HepG2 (cell line): ENCODE data around the gene DLG4. TPM values are rescaled to one million over a fixed set of nuclear protein-coding genes. Genes with fewer than 3 reads are reported as not detected.

Experiments
- MATR3 ChIP-seq: sonication (generic); formaldehyde crosslinking; IDR thresholded peaks from 2 replicates; pipeline ENCODE4 v1.4.0; 2020; ENCODE audit warnings: missing genetic modification reagents
- MZF1 ChIP-seq: sonication (generic); formaldehyde crosslinking; IDR thresholded peaks from 2 replicates; pipeline ENCODE4 v1.8.1; 2023; ENCODE audit warnings: mild to moderate bottlenecking, missing genetic modification reagents, borderline replicate concordance
- PAWR ChIP-seq: sonication (generic); formaldehyde crosslinking; IDR thresholded peaks from 2 replicates; pipeline ENCODE4 v1.4.0; 2020; ENCODE audit warnings: missing genetic modification reagents, mild to moderate bottlenecking, borderline replicate concordance
- SALL1 ChIP-seq: sonication (generic); formaldehyde crosslinking; IDR thresholded peaks from 2 replicates; pipeline ENCODE4 v1.8.0; 2022; ENCODE audit warnings: mild to moderate bottlenecking, missing genetic modification reagents
- WIZ ChIP-seq: sonication (generic); formaldehyde crosslinking; IDR thresholded peaks from 2 replicates; pipeline ENCODE4 v1.5.1; 2020; ENCODE audit warnings: mild to moderate bottlenecking, missing genetic modification reagents
- ZFP37 ChIP-seq: sonication (generic); formaldehyde crosslinking; IDR thresholded peaks from 2 replicates; pipeline ENCODE4 v1.4.0; 2020; ENCODE audit warnings: missing genetic modification reagents, borderline replicate concordance
- ZNF329 ChIP-seq: sonication (generic); formaldehyde crosslinking; IDR thresholded peaks from 2 replicates; pipeline ENCODE4 v1.9.0; 2021; ENCODE audit warnings: low read depth, mild to moderate bottlenecking, missing genetic modification reagents
- ZNF709 ChIP-seq: sonication (generic); formaldehyde crosslinking; IDR thresholded peaks from 2 replicates; pipeline ENCODE4 v1.5.0; 2020; ENCODE audit warnings: mild to moderate bottlenecking, missing genetic modification reagents
- ZSCAN20 ChIP-seq: sonication (generic); formaldehyde crosslinking; IDR thresholded peaks from 2 replicates; pipeline ENCODE4 v1.4.0; 2020; ENCODE audit warnings: missing genetic modification reagents, mild to moderate bottlenecking, borderline replicate concordance
- polyA plus RNA-seq, 8 experiments: library from polyadenylated mRNA; depleted of rRNA in 3 of 8; stranded (reverse) in 7 of 8; unstranded in 1 of 8; fragments of >200 nt; fragmentation: Illumina TruSeq in 4 of 8; extraction: Trizol in 4 of 8; gene quantifications; 2 replicates each; pipeline versions ENCODE4 v1.2.1 to v1.2.3, GENCODE V29; 2011 to 2016; ENCODE audit warnings: low read depth in 4 of 8, missing spikeins in 1 of 8, mixed read lengths in 1 of 8; ENCODE audit not compliant: insufficient read depth in 1 of 8
- total RNA-seq, 5 experiments: library from RNA; depleted of rRNA; stranded (reverse); fragments of >200 nt; fragmentation: Illumina TruSeq; extraction: Trizol; gene quantifications; 2 replicates each; pipeline ENCODE4 v1.2.3, GENCODE V29; 2016; ENCODE audit warnings: low read depth in 1 of 5
- TF ChIP-seq, protein P1 (sequence below): sonication (generic); formaldehyde crosslinking; conservative IDR thresholded peaks from 2 replicates; pipeline ENCODE4 v1.4.0; 2020; ENCODE audit warnings: missing genetic modification reagents
- TF ChIP-seq, protein P2 (sequence below): sonication (generic); formaldehyde crosslinking; IDR thresholded peaks from 2 replicates; pipeline ENCODE4 v1.4.0; 2020; ENCODE audit warnings: mild to moderate bottlenecking, low read depth, missing genetic modification reagents
- TF ChIP-seq, protein P3 (sequence below), 2 experiments: sonication (generic) in 1 of 2; formaldehyde crosslinking in 1 of 2; IDR thresholded peaks; 2 replicates each; pipeline versions ENCODE4 v1.4.0 to v1.6.1; 2016 to 2020; ENCODE audit warnings: borderline replicate concordance in 1 of 2, low read depth in 1 of 2, mild to moderate bottlenecking in 1 of 2, missing genetic modification reagents in 1 of 2
- TF ChIP-seq, protein P4 (sequence below): sonication (generic); formaldehyde crosslinking; IDR thresholded peaks from 2 replicates; pipeline ENCODE4 v1.5.0; 2020; ENCODE audit warnings: mild to moderate bottlenecking, low read depth, missing genetic modification reagents, borderline replicate concordance
- TF ChIP-seq, protein P5 (sequence below): IDR thresholded peaks from 2 replicates; pipeline ENCODE4 v1.6.1; 2012; ENCODE audit warnings: low read depth, low read length, improper control_type of control experiment

DLG4 gene
- total and polyA plus RNA-seq, 2 of the 13 experiments (the other 11 are each of a cell fraction or from before 2014, with no cell fraction given) = 0.71 to 4.3 TPM

DNA sequence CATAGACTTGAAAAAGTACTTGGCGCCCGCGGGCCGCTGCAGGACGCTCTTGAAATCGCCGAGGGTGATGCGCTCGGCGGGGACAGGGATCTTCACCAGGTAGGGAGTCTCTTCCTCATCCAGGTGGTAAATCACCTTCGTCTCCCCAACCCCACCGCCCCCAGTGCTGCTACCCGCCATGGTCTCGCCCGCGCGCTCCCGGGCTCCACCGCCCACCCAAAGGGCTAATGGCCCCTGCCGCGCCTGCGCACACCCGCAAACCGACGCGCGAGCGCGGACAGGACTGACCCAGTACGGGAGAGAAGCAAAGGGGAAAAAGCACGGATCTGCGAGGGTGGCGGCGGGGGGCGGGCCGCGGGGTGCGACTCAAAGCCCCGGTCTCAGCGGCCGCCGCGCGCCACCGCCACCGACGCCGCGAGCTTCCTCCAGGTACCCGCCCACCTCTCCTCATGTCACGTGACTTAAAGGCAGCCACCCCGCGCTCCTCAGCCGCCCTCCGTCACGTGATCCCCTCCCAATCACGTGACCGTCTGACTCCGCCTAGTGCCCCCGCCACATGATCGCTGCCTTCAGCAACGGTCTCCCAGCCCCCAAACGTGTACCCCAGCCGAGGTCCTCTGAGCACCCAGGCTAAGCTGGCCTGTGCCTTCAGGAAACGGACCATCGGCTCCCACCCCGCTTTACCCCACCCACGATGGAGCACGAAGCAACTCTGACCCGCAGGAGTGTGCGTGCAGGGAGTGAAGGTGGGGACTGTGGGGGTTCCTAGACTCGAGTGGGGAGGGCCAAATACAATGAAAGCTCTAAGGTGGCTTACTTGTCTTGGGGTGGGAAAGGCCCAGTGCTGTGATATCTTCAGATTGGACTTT lies 14.7 kb upstream of the DLG4 start, which contains the start of gene DVL2 (continued):
- TF ChIP-seq, protein P1, sequence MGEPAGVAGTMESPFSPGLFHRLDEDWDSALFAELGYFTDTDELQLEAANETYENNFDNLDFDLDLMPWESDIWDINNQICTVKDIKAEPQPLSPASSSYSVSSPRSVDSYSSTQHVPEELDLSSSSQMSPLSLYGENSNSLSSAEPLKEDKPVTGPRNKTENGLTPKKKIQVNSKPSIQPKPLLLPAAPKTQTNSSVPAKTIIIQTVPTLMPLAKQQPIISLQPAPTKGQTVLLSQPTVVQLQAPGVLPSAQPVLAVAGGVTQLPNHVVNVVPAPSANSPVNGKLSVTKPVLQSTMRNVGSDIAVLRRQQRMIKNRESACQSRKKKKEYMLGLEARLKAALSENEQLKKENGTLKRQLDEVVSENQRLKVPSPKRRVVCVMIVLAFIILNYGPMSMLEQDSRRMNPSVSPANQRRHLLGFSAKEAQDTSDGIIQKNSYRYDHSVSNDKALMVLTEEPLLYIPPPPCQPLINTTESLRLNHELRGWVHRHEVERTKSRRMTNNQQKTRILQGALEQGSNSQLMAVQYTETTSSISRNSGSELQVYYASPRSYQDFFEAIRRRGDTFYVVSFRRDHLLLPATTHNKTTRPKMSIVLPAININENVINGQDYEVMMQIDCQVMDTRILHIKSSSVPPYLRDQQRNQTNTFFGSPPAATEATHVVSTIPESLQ = no peak
- TF ChIP-seq ZNF709 (CRISPR knock-in tag) = peak; percentile 92
- no peak for TF ChIP-seq MATR3 (CRISPR knock-in tag)
- TF ChIP-seq, protein P2, sequence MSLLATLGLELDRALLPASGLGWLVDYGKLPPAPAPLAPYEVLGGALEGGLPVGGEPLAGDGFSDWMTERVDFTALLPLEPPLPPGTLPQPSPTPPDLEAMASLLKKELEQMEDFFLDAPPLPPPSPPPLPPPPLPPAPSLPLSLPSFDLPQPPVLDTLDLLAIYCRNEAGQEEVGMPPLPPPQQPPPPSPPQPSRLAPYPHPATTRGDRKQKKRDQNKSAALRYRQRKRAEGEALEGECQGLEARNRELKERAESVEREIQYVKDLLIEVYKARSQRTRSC (CRISPR knock-in tag) = no peak; the same call in 1 of the 2 replicates
- no peak for TF ChIP-seq PAWR (CRISPR knock-in tag)
- TF ChIP-seq, protein P3, sequence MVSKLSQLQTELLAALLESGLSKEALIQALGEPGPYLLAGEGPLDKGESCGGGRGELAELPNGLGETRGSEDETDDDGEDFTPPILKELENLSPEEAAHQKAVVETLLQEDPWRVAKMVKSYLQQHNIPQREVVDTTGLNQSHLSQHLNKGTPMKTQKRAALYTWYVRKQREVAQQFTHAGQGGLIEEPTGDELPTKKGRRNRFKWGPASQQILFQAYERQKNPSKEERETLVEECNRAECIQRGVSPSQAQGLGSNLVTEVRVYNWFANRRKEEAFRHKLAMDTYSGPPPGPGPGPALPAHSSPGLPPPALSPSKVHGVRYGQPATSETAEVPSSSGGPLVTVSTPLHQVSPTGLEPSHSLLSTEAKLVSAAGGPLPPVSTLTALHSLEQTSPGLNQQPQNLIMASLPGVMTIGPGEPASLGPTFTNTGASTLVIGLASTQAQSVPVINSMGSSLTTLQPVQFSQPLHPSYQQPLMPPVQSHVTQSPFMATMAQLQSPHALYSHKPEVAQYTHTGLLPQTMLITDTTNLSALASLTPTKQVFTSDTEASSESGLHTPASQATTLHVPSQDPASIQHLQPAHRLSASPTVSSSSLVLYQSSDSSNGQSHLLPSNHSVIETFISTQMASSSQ (IDR thresholded peaks at IDR 0.05; ENCODE audit: low read depth) = peak; percentile 35; the same call in 1 of the 2 replicates
- TF ChIP-seq, protein P3 (CRISPR knock-in tag; IDR thresholded peaks at IDR 0.05; ENCODE audit: borderline replicate concordance) = peak; percentile 72; the same call in 1 of the 2 replicates
- TF ChIP-seq WIZ = no peak; the same call in 1 of the 2 replicates
- TF ChIP-seq MZF1 = no peak
- TF ChIP-seq ZFP37 (CRISPR knock-in tag) = peak; percentile 93; the same call in 1 of the 2 replicates
- TF ChIP-seq, protein P4, sequence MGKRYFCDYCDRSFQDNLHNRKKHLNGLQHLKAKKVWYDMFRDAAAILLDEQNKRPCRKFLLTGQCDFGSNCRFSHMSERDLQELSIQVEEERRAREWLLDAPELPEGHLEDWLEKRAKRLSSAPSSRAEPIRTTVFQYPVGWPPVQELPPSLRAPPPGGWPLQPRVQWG (CRISPR knock-in tag) = no peak
- TF ChIP-seq SALL1 (CRISPR knock-in tag) = peak; percentile 67; the same call in 1 of the 2 replicates
- TF ChIP-seq, protein P5, sequence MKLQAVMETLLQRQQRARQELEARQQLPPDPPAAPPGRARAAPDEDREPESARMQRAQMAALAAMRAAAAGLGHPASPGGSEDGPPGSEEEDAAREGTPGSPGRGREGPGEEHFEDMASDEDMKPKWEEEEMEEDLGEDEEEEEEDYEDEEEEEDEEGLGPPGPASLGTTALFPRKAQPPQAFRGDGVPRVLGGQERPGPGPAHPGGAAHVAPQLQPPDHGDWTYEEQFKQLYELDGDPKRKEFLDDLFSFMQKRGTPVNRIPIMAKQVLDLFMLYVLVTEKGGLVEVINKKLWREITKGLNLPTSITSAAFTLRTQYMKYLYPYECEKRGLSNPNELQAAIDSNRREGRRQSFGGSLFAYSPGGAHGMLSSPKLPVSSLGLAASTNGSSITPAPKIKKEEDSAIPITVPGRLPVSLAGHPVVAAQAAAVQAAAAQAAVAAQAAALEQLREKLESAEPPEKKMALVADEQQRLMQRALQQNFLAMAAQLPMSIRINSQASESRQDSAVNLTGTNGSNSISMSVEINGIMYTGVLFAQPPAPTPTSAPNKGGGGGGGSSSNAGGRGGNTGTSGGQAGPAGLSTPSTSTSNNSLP = no peak
- no peak for TF ChIP-seq ZNF329 (CRISPR knock-in tag)
- TF ChIP-seq ZSCAN20 (CRISPR knock-in tag) = 0 out of 2 replicates have a peak, but pooled peaks have one; percentile 42
